ENCODE data around the gene FAM89B.

The FAM89B gene

DNA sequence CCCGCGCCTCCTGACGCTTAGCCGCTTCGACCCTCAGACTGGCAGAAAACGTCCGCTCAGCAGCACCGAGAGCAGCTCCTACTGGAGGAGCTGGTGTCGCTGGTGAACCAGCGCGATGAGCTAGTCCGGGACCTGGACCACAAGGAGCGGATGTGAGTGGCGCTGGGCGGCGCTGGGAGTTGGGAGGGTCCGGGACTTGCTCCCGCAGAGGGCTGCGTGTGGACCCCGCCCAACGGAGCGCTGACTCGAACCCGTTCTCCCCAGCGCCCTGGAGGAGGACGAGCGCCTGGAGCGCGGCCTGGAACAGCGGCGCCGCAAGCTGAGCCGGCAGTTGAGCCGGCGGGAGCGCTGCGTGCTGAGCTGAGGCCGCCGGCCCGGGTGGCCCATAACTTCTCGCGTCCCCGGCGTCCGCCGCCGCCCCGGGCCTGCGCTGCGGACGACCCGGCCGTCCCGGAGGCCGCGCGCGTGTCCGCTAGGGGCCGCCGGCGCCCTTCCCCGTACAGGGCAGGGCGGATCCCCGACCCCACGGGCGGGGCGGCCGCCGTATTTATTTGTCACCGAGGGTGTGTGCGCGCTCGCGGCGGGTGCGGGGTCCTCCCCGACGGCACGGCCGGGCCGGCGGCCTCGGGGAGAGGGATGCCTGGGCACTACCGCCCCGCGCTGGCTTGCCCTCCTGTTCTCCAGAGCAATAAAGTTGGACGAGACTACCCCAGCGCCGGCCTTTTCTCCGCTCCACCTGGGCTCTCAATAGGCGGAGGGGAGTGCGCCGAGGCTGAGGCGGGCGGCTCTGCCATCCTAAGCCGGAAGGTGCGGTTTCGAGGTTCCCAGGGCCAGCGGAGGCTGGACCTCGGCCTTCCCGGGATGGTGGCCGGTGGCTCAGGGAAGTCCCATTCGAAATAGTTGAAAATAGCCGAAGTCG, 19.9 kb downstream of the FAM89B start:
- DNase-seq: no peak

DNA sequence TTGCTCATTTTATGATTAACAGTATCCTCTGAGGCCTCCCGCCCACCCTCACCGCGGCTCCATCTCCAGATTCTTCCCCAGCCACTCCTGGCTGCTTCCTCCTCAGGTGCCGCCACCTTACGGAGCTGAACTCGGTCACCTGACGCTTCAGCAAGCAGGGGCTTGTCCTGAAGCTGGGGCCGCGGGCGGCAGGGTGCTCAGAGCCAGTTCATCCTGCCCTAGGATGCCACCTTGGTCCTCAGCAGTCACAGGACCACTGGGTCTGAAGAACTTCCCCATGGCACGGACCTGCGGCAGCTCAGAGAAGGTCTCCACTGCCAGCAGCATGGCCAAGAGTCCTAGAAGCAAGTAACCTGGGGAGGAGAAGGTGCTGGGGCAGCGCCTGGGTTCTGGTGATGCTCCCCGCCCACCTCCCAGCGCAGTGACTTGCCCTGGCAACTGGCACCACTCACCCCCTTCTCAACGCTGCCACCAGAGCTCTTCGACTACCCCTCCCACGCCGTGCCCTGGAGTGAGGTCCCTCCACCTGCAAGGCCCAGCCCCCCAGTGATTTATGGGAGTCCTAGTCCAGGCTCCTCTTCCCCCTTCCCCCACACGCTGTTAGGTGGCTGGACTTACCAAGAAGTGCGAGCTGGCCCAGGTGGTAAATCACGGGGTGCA, 20.6 kb downstream of the FAM89B start:
- DNase-seq: no peak

DNA sequence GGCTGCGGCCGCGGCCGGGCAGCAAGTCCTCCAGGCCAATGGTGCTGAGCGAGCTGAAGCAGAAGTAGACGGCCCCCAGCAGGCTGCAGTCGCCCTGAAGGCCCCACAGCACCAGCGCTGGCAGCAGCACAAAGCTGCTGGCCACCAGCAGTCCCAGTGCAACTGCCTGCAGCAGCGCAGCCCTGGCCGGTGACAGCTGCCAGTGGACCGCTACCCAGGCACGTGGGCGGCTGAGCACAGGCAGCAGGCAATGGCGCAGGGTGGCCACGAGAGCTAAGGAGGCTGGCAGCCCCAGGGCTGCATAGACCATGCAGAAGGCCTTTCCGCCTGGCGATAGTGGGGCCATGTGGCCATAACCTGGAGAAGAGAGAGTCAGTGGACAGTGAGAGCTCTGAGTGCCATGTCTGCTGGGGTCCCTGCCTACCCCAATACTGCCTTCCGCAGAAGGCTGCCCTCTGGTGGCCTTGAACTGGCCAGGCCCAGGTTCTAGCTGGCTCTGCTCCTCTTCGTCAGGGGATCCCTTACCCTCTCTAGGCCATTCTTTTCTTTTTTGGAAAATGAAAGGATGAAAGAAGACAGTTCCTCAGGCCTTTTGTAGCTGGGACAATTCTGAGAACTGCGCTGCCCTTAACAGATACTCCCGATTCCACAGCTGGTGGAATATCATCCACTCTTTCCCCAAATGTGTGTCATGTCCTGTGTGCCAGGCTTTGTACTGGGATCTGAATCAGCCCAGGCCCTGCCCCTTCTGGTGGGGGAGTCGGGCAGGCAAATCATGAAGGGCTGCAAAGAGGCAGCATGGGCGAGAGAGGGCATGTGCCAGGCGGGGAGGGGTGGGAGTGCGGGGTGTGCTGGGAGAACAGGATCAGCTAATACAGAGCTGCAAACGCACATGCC, 21.4 kb downstream of the FAM89B start:
- no peak for DNase-seq

DNA sequence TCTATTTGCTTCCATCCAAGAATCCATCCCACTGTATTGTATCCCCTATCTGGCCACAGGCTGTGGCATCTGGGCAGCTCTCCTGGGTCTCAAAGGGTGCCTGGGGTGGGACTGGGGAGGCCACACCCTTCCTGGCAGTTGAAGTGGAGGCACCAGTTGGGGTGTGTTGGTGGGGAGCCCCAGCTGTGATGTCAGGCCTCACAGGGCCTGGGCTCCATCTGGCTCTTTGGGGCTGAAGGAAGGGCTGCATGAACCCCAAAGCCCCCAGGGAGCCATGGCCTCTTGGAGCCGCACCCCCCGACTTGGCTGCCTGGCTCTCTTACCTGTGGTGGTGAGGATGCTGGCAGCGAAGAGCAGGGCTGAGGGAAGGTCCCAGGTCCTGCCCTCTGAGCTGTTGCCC, 22.8 kb downstream of the FAM89B start:
- no peak for DNase-seq

DNA sequence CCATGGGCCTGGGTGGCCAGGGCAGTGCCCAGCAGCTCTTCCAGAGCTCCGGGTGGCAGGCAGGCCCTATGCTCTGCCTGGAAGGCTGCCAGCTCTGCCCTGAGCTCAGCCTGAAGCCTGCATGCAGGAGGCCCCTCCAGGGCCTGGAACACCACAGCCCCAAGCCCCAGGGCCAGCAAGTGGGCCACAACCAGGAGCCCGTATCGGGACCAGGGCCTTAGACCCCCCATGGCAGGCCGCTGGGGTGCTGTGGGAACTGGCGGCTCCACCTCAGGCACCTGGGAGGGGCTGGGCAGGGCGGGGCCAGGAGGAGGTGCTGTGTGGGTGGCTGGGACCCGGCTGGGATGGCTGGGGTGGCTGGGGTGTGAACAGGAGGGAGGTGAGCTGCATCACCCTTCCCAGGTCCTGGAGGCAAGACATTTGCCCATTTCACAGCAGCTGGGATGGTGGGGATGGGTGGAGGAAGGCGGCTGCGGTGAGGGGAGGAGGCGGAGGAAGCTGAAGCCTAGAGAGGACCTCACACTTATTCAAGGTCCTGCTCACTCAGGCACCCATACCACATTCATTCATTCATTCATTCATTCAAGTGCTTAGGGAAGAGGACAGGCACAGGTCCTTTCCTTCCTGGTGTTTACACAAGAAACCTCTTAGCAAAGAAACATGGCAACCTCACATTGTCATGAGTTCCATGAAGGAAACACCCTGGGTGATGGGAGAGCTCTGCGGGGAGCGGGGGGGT, 23.4 kb downstream of the FAM89B start, which contains the start of gene KCNK7:
TSS of gene KCNK7 (minus strand) at position 258 of the 739 bp plus-strand sequence. CDS start at position 230, 28 bp downstream.
- no peak for DNase-seq

DNA sequence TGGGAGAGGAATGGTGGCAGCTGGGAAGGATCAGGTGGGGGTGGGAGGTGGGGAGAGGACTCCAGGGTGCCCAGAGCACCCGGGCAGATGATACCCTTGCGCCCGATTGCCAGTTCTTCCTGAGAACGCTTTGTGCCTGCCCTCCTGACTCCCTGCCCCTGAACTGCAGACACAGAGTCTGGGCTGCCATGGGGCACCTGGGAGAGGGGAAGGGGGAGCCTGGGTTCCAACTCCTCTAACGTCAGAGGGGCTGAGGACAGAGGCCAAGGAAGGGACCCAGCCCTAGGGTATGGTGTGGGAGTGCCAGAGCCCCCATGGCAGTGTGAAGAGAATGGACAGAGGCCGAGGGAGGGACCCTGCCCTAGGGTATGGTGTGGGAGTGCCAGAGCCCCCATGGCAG, 24.2 kb downstream of the FAM89B start:
- no peak for DNase-seq

DNA sequence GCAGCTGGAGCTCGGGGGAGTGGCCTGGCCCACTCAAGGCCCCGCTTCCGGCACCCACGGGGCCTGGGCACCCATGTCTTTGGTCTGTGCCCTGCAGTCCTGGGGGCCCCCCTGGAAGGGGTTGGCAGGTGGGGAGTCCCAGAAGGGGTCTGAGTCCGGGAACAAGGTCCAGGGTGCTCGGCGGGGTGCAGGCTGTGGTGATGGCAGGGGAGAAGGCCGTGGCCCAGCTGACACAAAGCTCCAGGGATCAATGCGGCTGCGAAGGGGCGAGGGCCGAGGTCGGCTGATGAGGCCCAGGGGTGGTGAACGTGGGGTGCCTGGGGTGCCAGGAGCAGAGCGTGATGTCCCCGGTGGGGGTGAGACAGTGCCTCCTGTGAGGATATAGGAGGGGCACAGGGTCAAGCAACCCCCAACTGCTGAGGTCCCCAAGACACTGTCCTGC, 25.9 kb downstream of the FAM89B start:
- no peak for DNase-seq

DNA sequence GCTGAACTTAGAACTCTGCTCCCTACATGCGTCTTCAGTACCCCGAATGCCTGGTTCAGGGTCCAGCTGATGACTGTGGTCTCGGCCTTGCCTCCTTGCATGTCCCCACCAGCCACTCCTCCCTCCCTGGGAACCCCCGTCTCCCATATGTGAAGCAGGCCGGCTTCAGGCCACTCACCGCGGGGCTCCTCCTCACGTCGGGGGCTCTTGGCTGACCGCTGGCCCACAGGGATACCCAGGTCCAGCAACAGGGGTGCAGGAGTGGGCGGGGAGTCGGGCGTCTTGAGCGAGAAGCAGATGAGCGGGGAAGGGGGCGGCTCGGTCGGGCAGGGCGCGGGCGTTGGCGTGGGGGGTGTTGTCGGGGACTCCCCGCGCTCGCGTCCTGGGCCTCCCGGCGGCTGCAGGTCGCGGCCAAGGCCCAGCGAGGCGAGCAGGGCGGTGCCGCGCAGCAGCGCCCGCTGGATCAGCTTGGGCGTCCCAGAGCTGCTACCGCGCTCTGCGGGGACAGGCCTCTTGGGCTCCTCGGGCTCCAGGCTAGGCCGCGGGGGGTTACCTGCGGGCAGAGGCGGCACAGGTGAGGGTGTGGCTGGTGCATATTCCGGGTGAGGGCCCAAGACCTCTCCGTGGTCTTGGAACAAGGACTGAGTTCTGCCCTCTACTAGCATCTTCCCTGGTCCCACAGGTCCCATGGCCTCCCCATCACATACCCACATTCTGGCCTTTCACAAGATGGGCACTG, 27.0 kb downstream of the FAM89B start:
- DNase-seq: no peak

DNA sequence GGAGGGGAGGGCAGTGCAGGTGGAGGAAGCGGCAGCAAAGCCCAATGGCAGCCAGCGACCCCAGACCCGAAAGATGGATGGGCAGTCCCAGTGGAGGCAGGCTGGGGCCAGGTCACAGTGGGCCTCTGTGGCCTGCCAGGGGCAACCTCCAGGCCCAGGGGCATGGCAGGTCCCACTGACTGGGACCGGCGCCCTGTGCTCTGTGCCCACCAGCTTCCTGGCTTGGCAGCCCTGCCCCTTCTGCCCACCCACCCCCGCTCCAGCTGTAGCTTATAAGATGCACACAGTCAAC, 27.6 kb downstream of the FAM89B start:
- no peak for DNase-seq

DNA sequence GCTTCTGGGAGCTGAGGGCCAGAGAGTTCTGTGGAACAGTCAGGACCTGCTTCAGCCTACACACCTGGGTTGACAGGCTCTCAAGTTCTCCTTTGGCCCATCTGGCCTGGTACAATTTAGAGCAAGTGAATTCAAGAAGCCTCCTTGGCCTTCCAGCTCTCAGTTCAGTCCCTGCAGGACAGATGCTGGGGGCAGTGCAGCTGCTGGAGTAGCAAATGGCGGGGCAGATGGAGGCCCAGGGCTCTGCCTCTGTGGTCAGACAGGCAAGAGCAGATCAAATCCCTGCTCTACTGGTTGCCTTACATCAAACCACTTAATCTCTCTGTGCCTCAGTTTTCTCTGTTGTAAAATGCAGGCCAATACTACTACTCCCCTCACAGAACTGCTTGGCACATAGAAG, 31.9 kb downstream of the FAM89B start:
- no peak for DNase-seq

DNA sequence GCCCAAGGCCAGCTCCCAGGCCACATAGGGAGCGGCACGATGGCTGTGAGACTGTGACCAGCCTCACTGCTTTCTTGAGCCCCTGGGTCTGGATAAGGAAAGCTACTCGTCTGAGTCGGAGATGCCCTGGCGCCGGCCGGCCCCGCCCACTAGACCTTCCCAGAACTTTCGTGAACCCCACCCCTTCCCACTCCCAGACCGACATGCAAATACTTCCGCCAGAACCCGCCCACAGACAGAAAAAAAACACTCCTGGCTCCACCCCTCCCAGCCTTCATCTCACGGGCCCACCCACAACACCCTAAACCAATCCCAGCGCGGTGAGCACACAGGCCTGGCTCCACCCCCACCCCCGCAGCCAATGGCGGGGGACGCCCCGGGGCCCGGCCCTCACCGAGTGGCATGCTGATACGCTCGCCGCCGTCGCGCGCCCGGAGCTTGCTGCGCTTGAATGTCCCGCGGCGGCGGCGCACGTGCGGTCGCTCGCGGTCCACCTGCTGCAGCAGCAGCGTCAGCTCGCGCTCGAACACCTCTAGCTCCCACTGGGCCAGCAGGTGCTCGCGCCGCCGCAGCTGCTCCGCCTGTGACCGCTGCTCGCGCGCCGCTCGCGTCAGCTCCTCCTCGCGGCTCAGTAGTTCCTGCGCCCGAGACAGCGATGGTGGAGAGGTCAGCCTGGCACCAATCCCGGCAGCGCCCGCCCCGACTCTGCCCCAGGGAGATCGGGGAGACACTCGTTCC, 34.7 kb downstream of the FAM89B start:
- DNase-seq: no peak

DNA sequence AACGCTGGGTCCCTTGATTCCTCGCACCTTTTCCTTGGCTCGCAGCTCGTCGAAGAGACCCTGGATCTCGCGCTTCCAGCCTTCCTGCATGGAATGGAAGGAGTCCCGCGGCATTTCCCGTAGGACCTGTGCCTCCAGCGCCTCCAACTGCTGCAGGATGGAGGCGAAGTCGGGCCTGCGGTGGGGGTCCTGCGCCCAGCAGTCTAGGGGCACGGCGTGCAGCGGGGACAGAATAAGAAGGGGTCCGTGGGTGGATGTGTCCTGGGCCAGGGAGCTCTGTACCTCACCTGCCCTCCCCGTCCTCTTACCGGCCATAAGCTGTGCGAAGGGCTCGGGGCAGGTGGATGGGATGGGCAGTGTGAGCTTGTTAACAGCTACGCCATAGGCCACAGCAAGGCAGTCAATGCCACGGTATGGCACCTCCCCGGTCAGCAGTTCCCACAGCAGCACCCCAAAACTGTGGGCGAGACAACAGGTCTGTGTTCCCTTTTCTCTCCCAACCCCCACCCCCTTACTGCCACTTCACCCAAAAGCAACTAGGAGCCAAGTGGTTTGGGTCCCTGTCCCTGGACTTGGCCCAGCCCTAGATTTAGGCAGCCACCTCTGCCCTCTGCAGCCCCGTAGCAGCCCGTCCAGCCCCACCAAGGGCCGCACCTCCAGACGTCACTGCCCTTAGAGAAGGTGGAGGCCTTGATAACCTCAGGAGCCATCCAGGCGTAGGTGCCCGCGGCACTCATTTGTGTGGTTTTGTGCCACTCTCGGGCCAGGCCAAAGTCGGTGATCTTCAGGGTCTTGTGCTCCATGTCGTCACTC, 35.5 kb downstream of the FAM89B start:
- DNase-seq: no peak

DNA sequence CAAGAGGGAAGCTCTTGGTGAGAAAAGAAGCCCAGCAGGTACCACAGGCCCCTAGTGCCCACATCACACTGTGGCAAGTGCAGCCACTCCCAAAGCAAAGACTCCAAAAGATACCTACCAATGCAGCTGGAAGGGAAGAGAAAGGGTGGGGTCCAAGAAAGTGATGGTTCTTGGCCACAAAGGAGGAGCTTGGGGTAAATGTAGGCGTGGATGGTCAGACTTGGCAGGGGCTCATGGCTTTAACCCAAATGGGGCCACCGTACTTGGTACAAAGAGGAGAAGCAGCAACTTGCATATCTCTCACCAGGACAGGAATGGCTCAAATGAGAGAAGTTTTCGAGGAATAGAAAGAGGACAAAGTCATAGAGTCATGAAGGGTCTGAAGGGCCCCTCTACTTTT, 36.9 kb downstream of the FAM89B start:
- DNase-seq: no peak

DNA sequence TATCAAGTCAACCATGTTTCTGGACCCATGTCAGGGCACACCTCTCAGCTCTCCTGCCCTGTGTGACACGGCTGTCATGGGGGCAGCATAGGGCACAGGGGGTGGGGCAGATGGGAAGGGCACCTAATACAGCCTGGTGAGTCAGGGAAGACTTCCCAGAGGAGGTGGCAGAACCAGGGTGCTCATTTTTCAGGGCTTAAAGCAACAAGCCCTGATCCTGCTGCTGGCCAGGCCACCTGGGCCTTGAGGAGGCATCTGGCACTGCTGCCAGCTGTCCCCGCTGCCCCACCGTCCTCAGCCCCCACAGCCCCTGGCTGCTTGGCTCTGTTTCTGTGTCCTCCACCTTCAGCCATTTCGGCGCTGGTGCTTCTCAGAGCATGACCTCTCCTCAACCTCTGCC, 37.3 kb downstream of the FAM89B start:
- DNase-seq: no peak

DNA sequence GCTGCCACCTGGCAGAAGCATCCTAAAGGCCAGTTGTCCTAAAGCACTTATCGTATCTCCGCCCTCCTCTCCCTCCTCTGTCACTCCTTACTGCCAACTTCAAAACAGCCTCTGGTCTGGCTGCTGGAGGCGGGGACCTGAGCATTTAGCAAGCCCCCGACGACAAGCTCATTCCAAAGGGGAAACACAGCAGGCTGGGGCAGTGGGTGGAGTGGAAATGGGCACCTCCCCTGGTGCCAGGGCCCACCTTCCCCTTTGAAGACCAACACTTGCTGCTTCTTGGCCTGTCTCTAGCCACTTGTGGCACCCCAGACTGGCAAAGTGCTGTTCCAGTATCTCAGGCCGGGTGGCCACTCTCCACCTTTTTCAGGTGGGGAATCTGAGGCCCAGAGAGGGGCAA, 38.1 kb downstream of the FAM89B start:
- no peak for DNase-seq

DNA sequence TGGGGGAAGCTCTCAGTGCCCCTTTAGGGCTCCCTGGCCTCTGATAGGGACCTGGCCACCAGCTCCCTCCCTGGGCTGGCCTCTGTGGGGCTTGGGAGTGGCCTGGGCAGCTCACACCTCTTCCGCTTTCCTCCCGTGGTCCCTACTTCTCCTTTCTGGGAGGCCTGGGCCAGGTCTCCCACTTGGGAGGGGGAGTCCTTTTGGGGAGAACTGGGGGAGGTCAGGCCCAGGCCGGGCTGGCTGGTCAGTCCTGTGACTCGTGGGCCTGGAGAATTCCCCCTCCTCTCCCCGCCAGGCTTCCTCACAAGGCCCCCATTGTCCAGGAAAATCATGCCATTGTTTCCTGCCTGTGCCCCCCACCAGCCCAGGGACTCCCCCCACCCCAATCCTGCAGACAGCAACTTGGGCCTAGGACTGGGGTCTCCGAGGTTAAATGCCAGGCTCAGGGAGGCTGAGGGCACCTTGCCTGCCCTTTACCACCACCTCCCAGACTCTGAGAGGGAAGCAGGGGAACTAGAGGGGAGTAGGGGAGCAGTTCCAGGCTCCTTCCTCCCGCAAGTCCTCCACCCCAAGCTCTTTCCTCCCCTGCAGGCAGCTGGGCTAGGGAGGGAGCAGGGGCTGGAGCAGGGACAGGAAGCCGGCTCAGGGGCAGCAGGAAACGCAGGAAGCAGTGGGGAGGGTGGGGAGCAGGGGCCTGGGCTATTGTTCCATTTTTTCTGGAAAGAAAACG, 38.9 kb downstream of the FAM89B start:
- DNase-seq: peak; percentile 73

DNA sequence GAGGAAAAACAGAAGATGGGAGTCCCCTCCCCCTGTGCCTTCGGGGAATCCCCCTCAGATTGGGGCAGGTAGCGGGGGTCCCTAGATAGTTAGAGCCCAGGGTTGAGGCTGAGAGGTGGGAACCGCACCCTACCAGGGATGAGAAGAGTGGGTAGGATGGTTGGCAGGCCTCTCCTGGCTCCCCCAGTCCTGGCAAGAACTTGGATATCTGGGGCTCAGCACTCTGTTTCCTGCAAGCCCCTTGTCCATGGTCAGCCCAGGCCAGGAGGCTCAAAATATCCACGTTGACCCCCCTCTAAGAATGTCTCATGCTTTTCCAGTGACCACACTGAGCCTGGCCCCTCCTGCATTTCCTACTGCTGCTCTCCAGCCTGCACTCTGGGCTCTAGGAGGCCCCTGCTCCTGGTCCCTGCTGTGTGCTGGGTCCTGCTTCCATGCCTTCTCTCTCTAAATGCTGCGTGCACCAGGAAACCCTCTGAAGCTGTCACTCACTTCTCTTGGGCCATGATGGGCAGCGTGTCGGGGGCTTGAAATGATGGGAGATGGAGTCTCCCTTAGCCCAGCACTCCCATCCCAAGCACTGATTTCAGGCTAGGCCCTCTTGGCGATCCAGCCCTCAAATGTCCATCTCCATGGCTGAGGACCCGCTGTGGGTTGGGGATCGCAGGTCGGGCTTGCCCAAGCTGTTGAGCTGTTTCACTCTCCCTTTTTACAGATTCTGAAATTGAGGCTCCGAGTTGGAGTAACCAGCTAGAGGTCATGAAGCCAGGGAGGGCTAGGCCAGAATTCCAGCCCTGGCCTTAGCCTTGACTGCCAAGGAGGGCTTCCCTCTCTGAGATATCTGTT, 39.6 kb downstream of the FAM89B start:
- no peak for DNase-seq

DNA sequence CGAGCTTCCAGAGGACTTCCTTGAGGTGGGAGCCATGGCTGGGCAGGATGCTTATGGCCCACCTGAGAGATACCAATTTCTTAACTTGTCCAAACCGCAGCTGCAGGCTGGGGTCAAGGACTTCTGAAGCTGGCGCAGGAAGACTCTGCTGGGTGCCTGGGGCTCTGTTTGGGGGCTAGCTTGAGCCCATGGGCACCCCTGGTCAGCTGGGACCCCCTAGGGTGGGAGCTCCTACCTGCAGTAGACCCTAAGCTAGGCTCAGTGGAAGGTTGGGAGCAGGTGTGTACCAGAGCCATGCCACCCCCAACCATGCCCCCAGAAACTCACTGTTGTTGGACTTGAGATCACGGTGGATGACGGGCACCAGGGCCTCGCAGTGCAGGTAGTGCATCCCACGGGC, 40.4 kb downstream of the FAM89B start:
- no peak for DNase-seq

Data from GDM1 (cell line).